Right lobe of liver (tissue), 6 donors: ENCODE measurements around the gene DARS2. TPM values are rescaled to one million over a fixed set of nuclear protein-coding genes. Genes with fewer than 3 reads are reported as not detected.
"Not testable (repeated sequence)": the region's sequence is repeated elsewhere in the genome, so short reads cannot be mapped to it uniquely, and the experiment has no call there.

Experiments
- ATAC-seq, 4 donors: fragments of 200-7000 bp; cut with Tn5 transposase; one replicate each; pipeline ENCODE4 v1.9.1; 2020; ENCODE audit warnings: mild to moderate bottlenecking in 4 of 4, moderate library complexity in 4 of 4
- DNase-seq, 3 donors: peaks; one replicate each; pipeline ENCODE4 v3.0.0-alpha.2; 2020
- H3K27ac ChIP-seq, 3 donors: fragments of 200-600 bp; one replicate each; pipeline ENCODE4 v1.8.0; 2022
- H3K27me3 ChIP-seq, 2 donors: fragments of 200-600 bp; one replicate each; pipeline ENCODE4 v1.8.0; 2022
- H3K36me3 ChIP-seq, 4 donors: fragments of 200-600 bp; sonication (generic) in 1 of 4; one replicate each; pipeline versions ENCODE4 v1.5.1 to v1.8.0; 2017 to 2022; ENCODE audit warnings: control low read depth in 1 of 4
- H3K4me1 ChIP-seq, 4 donors: fragments of 200-600 bp; sonication (generic) in 1 of 4; one replicate each; pipeline versions ENCODE4 v1.5.1 to v1.8.0; 2017 to 2022; ENCODE audit warnings: control low read depth in 1 of 4
- H3K4me3 ChIP-seq, 3 donors: fragments of 200-600 bp; one replicate each; pipeline ENCODE4 v1.8.0; 2022
- H3K9me3 ChIP-seq, 4 donors: fragments of 200-600 bp; sonication (generic) in 1 of 4; one replicate each; pipeline versions ENCODE4 v1.5.1 to v1.8.0; 2017 to 2022; ENCODE audit warnings: control low read depth in 1 of 4
- POLR2A ChIP-seq: fragments of 450-650 bp; IDR thresholded peaks from one replicate; pipeline ENCODE4 v1.6.1; 2017; ENCODE audit warnings: antibody characterized with exemption, mild to moderate bottlenecking
- WGBS: methylation state at CpG from one replicate; pipeline ENCODE4 v1.1.6; 2018; ENCODE audit warnings: low coverage, low lambda C conversion rate; ENCODE audit not compliant: insufficient coverage; ENCODE audit errors: missing lambda C conversion rate; 5-methylcytosine and 5-hydroxymethylcytosine counted together
- intact Hi-C, 2 donors: fragments of 100-400 bp; cut with DNase I; formaldehyde crosslinking; loops; one replicate each; pipeline versions ENCODE4 v1.11.2 to v1.14.1; 2022
- total RNA-seq, 6 experiments: library from RNA; depleted of rRNA in 2 of 6; stranded (reverse); fragments of >200 nt in 2 of 6; fragmentation: NEBNext Ultra II Directional in 3 of 6; extraction: Animal tissue kit (Norgen Biotek cat#: 25700) in 3 of 6; gene quantifications; one replicate each; pipeline versions ENCODE4 v1.1.0 to v1.2.4, GENCODE V29; 2016 to 2023
- TF ChIP-seq, protein P1 (sequence below), 4 donors: fragments of 200-600 bp in 3 of 4; fragments of 450-650 bp in 1 of 4; IDR thresholded peaks; one replicate each; pipeline versions ENCODE4 v1.5.1 to v1.8.0; 2016 to 2022; ENCODE audit warnings: antibody characterized with exemption in 4 of 4, mild to moderate bottlenecking in 2 of 4
- donor health status: DM: no; HTN: yes; CAD: no.
- donor health status: DM: no; HTN: no; CAD: no.
- donor health status: DM: no; HTN: no; CAD: no.
- donor health status: DM: no; HTN: yes; CAD: no.
- donor health status: DM: no; HTN: yes; CAD: no.

Gene DARS2
- total RNA-seq, 6 experiments from 2014 or later = 10.0 to 14.6 (median 13.4) TPM

DNA sequence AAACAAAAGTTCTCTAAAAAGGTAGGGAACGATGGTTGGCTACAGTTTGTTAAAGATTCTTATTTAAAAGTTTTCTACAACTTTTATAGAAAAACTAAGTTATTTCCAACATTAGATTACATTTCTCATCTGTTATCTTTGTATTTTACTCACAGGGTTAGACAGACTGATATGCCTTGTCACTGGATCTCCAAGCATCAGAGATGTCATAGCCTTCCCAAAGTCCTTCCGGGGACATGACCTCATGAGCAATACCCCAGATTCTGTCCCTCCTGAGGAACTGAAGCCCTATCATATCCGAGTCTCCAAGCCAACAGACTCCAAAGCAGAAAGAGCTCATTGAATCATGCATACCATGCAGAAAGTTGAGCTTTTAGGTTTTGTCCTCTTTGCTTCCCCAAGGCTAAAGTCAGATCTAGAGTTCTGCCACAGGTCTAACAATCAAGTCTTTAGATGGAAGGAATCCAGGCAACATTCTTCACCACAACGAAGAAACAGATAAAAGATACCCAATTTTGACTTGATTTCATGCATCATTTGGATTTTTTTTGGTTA lies 33.0 kb downstream of the DARS2 start:
- Histone ChIP-seq H3K27me3 (no peaks in the 10 kb centered on the region), H3K36me3 (peaks cover 0 to 44% (median 2%) of the 10 kb centered on the region in 4 donors), H3K27ac (no peak overlapping the region), H3K4me1 (no peaks in the 10 kb centered on the region), H3K9me3 (no peaks in the 10 kb centered on the region), H3K4me3 (no peak overlapping the region)
- ATAC-seq (no peak), DNase-seq (no peak)
- intact Hi-C loops = no loop called here
- WGBS = 73% methylated on average over 3 of the region's 4 CpGs
- no peak for TF ChIP-seq POLR2A
- TF ChIP-seq, protein P1, sequence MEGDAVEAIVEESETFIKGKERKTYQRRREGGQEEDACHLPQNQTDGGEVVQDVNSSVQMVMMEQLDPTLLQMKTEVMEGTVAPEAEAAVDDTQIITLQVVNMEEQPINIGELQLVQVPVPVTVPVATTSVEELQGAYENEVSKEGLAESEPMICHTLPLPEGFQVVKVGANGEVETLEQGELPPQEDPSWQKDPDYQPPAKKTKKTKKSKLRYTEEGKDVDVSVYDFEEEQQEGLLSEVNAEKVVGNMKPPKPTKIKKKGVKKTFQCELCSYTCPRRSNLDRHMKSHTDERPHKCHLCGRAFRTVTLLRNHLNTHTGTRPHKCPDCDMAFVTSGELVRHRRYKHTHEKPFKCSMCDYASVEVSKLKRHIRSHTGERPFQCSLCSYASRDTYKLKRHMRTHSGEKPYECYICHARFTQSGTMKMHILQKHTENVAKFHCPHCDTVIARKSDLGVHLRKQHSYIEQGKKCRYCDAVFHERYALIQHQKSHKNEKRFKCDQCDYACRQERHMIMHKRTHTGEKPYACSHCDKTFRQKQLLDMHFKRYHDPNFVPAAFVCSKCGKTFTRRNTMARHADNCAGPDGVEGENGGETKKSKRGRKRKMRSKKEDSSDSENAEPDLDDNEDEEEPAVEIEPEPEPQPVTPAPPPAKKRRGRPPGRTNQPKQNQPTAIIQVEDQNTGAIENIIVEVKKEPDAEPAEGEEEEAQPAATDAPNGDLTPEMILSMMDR (IDR thresholded peaks at IDR 0.05) = no peak

DNA sequence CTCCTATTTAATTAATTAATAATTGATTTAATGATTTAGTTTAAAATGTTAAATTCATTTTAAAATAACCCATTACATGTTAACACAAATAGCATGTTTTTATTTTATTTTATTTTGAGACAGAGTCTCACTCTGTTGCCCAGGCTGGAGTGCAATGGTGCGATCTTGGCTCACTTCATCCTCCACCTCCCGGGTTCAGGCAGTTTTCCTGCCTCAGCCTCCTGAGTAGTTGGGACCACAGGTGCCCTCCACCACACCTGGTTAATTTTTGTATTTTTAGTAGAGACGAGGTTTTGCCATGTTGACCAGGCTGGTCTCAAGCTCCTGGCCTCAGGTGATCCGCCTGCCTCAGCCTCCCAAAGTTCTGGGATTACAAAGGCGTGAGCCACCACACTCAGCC lies 35.1 kb downstream of the DARS2 start:
- 95% methylated on average over 5 of the region's 5 CpGs for WGBS
- H3K36me3 ChIP-seq = peaks cover 3 to 53% (median 15%) of the 10 kb centered on the region in 4 donors
- not testable (repeated sequence) for H3K27ac ChIP-seq

DNA sequence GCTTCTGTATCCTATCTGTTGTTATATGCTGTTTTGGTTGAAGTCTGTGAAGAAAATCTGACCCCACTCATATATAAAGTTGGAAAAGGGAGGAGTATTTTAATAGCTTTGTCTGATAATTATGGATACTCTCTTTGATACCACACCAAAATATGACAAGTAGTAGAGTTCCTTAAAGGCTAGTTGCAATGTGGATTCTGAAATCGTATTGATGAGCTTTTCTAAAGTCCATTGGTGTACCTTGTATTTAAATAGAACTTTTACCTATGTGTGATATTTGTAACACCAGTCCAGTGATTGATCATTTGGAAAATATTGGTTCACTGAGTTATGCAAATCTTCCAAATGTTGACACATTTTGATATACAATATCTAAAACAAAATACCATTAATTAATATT lies 35.6 kb downstream of the DARS2 start:
- Histone ChIP-seq H3K36me3 (peaks cover 8 to 58% (median 19%) of the 10 kb centered on the region in 4 donors), H3K9me3 (no peaks in the 10 kb centered on the region), H3K4me1 (peaks cover 0 to 1% (median under 1%) of the 10 kb centered on the region in 4 donors), H3K27ac (no peak overlapping the region), H3K27me3 (no peaks in the 10 kb centered on the region), H3K4me3 (no peak overlapping the region)
- intact Hi-C loops = no loop called here
- TF ChIP-seq POLR2A = no peak
- TF ChIP-seq, protein P1 (IDR thresholded peaks at IDR 0.05) = no peak
- DNase-seq (no peak), ATAC-seq (no peak)
- 100% methylated on average over 1 of the region's 1 CpG for WGBS

More for the DNA sequence above, 35.1 kb downstream of the DARS2 start:
- H3K27me3 ChIP-seq, H3K9me3 ChIP-seq, H3K4me1 ChIP-seq, ATAC-seq, H3K4me3 ChIP-seq, DNase-seq, intact Hi-C loops: not testable (repeated sequence)

DNA sequence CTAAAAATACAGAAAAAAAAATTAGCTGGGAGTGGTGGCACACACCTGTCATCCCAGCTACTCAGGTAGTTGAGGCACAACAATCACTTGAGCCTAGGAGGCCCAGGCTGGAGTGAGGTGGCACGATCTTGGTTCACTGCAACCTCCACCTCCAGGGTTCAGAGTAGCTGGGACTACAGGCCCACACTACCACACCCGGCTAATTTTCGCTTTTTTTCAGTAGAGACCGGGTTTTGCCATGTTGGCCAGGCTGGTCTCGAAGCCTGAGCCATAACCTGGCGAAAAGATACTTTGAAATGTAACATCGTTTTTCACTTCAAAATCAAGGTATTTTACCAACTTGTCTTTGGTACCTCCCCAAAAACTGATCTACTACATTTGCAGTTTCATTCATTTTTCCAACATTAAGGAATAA lies 37.3 kb downstream of the DARS2 start:
- DNase-seq = no peak
- H3K4me3 ChIP-seq = no peak overlapping the region
- TF ChIP-seq POLR2A = no peak
- TF ChIP-seq, protein P1 (IDR thresholded peaks at IDR 0.05) = no peak
- H3K4me1 ChIP-seq = peaks cover 0 to 18% (median 8%) of the 10 kb centered on the region in 4 donors
- no peak overlapping the region for H3K27ac ChIP-seq
- peaks cover 16 to 69% (median 24%) of the 10 kb centered on the region in 4 donors for H3K36me3 ChIP-seq
- H3K27me3 ChIP-seq = no peaks in the 10 kb centered on the region
- WGBS = 94% methylated on average over 3 of the region's 7 CpGs
- intact Hi-C loops = no loop called here
- H3K9me3 ChIP-seq = no peaks in the 10 kb centered on the region
- ATAC-seq = no peak

DNA sequence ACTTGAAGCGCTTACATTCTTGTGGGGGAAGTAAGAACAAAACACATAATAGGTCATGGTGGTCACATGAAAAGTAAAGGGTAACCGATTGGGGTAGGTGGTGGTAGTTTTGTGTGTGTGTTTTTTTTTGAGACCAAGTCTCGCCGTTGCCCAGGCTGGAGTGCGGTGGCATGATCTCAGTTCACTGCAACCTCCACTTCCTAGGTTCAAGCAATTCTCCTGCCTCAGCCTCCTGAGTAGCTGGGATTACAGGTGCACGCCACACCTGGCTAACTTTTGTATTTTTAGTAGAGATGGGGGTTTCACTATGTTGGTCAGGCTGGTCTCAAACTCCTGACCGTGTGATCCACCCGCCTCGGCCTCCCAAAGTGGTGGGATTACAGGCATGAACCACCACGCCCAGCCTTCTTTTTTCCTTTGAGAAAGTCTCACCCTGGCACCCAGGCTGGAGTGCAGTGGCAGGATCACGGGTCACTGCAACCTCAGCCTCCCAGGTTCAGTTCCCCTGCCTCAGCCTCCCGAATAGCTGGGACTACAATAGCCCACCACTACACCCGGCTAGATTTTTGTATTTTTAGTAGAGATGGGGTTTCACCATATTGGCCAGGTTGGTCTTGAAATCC lies 37.8 kb downstream of the DARS2 start:
- H3K4me3 ChIP-seq, H3K27ac ChIP-seq, DNase-seq, H3K9me3 ChIP-seq, H3K27me3 ChIP-seq, intact Hi-C loops: not testable (repeated sequence)
- ATAC-seq = peak in 1 of 4 donors; percentile 10
- H3K4me1 ChIP-seq = peaks cover 0 to 23% (median 9%) of the 10 kb centered on the region in 4 donors
- H3K36me3 ChIP-seq = peaks cover 16 to 66% (median 24%) of the 10 kb centered on the region in 4 donors
- 93% methylated on average over 5 of the region's 13 CpGs for WGBS
